GM12878 (cell line): ENCODE measurements around the gene ODR4.

Experiments
- ESRRA ChIP-seq: IDR thresholded peaks from 2 replicates; pipeline ENCODE4 v1.6.1; 2012; ENCODE audit warnings: mild to moderate bottlenecking, low read length, improper control_type of control experiment
- EZH2 ChIP-seq: IDR thresholded peaks from 2 replicates; pipeline ENCODE4 v1.6.1; 2012; ENCODE audit warnings: low read depth, mild to moderate bottlenecking, control low read depth, inconsistent platforms, low read length, borderline replicate concordance; ENCODE audit not compliant: control insufficient read depth
- MTA3 ChIP-seq: IDR thresholded peaks from 2 replicates; pipeline ENCODE4 v1.6.1; 2012; ENCODE audit warnings: low read length, inconsistent platforms, borderline replicate concordance
- POLR2A ChIP-seq: IDR thresholded peaks from 2 replicates; pipeline ENCODE4 v1.6.1; 2011; ENCODE audit warnings: low read depth, mild to moderate bottlenecking, low read length
- POLR2AphosphoS5 ChIP-seq: IDR thresholded peaks from 2 replicates; pipeline ENCODE4 v1.6.1; 2011; ENCODE audit warnings: mild to moderate bottlenecking, low read length, inconsistent platforms
- SREBF2 ChIP-seq: IDR thresholded peaks from 2 replicates; pipeline ENCODE4 v1.6.1; 2012; ENCODE audit warnings: mild to moderate bottlenecking, low read length
- TAF1 ChIP-seq: IDR thresholded peaks from 2 replicates; pipeline ENCODE4 v1.6.1; 2011; ENCODE audit warnings: mild to moderate bottlenecking, low read depth, low read length, borderline replicate concordance
- TF ChIP-seq, protein P1 (sequence below), 3 experiments: IDR thresholded peaks in 2 of 3; conservative IDR thresholded peaks in 1 of 3; 2 replicates each; pipeline ENCODE4 v1.5.1; 2011; ENCODE audit warnings: low read depth in 3 of 3, low read length in 3 of 3, mild to moderate bottlenecking in 3 of 3, control low read depth in 2 of 3, moderate library complexity in 2 of 3, inconsistent platforms in 1 of 3, mixed read lengths in 1 of 3; ENCODE audit not compliant: control insufficient read depth in 2 of 3, insufficient read depth in 1 of 3; ENCODE audit errors: extremely low read depth in 1 of 3

DNA sequence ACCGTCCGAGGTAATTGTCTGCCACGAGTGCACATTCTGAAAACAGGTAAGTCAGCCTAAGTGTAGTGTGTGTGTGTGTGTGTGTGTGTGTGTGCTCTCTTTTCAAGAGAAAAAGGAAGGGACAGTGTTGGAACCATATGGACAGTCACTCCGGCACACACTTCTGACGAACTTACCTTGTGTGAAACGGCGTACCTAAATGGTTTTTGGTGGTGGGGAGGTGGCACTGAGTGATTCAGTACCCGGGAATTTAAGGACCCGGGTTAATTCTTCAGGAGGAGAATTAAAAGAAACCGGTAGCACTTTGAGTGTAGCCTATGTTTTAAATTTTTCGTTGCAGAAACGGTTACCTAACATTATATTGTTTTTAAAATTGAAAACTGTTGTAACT lies 286 bp downstream of the ODR4 start:
- TF ChIP-seq MTA3: no peak
- no peak for TF ChIP-seq POLR2A
- no peak; the same call in 1 of the 2 replicates for TF ChIP-seq TAF1
- TF ChIP-seq POLR2AphosphoS5: peak; percentile 34; the same call in 1 of the 2 replicates
- TF ChIP-seq SREBF2: no peak
- TF ChIP-seq EZH2: no peak
- TF ChIP-seq ESRRA: no peak
- TF ChIP-seq, protein P1, sequence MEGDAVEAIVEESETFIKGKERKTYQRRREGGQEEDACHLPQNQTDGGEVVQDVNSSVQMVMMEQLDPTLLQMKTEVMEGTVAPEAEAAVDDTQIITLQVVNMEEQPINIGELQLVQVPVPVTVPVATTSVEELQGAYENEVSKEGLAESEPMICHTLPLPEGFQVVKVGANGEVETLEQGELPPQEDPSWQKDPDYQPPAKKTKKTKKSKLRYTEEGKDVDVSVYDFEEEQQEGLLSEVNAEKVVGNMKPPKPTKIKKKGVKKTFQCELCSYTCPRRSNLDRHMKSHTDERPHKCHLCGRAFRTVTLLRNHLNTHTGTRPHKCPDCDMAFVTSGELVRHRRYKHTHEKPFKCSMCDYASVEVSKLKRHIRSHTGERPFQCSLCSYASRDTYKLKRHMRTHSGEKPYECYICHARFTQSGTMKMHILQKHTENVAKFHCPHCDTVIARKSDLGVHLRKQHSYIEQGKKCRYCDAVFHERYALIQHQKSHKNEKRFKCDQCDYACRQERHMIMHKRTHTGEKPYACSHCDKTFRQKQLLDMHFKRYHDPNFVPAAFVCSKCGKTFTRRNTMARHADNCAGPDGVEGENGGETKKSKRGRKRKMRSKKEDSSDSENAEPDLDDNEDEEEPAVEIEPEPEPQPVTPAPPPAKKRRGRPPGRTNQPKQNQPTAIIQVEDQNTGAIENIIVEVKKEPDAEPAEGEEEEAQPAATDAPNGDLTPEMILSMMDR (IDR thresholded peaks at IDR 0.05 in 2 of 3, conservative IDR thresholded peaks at IDR 0.05 in 1 of 3; ENCODE audit: control insufficient read depth in 2 of 3, extremely low read depth in 1 of 3, insufficient read depth in 1 of 3, low read depth in 3 of 3, low read length in 3 of 3): no peak
